Epidermal melanocyte (primary cell): ENCODE measurements around the gene SUSD4.
"Not testable (repeated sequence)": the region's sequence is repeated elsewhere in the genome, so short reads cannot be mapped to it uniquely, and the experiment has no call there.

Source experiments
- DNase-seq: peaks from one replicate; pipeline ENCODE4 v3.0.0; 2011; ENCODE audit warnings: low spot score; ENCODE audit not compliant: insufficient read length

SUSD4 gene

DNA sequence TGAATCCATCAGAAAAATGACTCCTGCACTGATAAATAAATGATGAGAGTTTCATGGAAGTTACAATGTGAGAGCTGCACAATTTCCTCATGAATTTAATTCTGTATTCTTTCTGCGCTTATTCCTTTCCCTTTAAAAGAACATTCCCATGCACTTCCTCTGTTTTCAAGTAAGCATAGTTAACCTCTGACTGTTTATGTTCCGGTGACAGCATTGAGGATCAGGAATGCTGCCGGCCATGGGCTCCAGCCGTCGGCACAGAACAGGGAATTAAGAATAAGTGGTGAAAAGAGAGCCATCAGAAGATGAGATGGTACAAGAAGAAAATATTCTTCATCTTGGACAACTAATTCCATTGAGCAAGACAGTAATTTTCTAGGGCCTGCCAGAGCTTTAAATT is 65.3 kb downstream of the SUSD4 start:
- no peak for DNase-seq

DNA sequence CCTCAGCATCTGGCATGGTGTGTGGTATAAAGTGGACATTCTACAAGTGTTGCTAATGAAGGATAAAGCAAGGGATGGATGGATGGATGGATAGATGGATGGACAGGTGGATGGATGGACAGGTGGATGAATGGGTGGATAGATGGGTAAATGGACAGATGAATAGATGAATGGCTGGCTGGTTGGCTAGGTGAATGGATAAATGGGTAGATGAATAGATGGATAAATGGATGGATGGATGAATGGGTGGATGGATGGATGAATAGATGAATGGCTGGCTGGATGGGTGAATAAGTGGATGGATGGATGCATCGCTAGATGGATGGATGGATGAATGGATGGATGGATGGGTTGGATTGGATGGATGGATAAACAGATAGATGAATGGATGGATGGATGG is 66.2 kb downstream of the SUSD4 start:
- no peak for DNase-seq

DNA sequence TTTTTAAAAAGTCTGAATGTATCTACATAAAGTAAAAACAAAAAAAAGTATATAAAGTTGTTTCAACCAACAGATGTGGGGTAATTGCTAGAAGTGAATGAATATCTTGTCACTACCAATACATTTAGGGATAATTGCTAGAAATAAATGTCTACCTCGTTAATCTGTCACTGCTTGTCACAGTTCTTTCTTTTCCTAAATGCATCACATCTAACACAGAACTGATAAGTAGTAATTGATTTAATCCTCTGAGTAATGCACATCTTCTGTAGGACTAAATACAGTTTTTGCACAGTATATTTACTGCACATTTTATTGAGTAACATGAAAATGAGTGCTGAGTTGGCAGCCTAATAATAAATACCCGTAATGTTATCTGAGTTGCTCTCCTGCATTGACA is 72.2 kb downstream of the SUSD4 start:
- no peak for DNase-seq

DNA sequence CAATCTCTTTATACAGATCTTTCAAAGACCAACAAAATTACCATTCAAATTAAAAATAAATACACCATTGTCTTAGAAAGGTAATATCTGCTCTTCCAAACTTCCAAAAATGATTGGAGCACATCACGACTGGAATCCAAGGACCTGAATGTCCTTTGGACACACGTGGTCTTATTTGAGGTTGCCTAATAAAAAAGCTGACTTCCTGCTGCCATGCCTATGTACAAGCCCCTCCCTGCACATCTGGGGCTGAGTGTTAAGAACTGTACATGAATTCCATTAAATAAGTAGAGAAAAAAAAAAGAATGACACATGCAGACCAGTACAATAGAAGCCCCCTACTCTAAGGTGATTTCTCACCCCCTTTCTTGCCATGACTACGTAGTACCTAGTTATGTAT is 73.6 kb downstream of the SUSD4 start:
- DNase-seq = no peak

DNA sequence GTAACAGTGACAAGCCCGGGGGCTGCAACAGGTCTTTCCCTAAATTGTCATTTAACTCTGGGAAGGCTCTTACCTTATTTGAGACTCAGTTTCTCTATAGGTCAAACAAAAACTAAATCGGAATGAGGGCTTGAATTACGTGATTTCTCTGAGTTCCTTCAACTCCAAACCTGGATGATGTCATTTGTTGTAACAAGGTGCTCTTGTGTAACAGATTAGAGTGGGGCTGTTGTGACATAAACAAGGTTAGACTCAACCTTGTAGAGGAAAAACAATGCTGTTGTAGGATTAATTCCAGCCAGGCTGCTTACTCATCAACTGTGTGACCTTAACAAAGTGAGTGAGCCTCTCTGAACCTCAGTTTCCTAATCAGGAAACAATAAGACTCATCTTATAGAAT is 74.4 kb downstream of the SUSD4 start:
- no peak for DNase-seq

DNA sequence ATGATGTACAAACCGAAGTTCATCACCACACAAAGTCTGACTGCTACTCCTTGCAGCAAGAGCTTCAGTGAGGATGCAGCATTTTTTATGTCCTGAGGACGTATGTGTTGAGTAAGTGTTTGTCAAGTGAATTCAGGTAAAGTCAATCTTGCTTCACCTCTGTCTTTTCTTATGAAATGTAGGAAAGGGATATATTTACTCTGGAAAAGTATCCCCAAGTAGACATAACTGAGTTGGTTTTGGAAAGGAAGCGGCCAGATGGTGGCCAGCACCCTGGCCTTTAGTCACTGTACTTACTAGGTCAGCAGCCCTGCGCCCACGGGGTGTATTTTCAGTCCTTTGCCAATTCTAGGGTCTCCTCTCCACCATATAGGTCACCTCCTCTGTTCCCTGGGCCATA is 75.2 kb downstream of the SUSD4 start:
- no peak for DNase-seq

DNA sequence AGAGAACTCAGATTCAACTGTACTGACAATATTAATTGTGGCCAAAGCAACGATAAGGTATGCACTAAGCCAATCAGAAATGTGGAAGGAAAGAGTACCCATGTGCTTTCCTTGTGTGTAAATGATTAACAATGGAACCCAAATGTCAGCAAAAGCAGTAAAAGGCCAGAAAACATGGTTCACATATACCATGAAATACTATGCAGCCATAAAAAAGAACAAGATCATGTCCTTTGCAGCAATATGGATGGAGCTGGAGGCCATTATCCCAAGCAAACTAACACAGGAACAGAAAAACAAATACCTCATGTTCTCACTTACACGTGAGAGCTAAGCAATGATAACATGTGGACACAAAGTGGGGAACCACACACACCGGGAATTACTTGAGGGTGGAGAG is 78.5 kb downstream of the SUSD4 start:
- no peak for DNase-seq

DNA sequence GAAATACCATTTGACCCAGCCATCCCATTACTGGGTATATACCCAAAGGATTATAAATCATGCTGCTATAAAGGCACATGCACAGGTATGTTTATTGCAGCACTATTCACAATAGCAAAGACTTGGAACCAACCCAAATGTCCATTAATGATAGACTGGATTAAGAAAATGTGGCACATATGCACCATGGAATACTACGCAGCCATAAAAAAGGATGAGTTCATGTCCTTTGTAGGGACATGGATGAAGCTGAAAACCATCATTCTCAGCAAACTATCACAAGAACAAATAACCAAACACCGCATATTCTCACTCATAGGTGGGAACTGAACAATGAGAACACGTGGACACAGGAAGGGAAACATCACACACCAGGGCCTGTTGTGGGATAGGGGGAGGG is 80.3 kb downstream of the SUSD4 start:
- not testable (repeated sequence) for DNase-seq

DNA sequence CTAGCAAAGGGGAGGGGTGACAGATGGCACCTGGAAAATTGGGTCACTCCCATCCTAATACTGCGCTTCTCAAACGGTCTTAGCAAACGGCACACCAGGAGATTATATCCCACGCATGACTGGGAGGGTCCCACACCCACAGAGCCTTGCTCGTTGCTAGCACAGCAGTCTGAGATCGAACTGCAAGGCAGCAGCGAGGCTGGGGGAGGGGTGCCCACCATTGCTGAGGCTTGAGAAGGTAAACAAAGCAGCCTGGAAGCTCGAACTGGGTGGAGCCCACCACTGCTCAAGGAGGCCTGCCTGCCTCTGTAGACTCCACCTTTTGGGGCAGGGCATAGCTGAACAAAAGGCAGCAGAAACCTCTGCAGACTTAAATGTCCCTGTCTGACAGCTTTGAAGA is 85.7 kb downstream of the SUSD4 start:
- not testable (repeated sequence) for DNase-seq

DNA sequence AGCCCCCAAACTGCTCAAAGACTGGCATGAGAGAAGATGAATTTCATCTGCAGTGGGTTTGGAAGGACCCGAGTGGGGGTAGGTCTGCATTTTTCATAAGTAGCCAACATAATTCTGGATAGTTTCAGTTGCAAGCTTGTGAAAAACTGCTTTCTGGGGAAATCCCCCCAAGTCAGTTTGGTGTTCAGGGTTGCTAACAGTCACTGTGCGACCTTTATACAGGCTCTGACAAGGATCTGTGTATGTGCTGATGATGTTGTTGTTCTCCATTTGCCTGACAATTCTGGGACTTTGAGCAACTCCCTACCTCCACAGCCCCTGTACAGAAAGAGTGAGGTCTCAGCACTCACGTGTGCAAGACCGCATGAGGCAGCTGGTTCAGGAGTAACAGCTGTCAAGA is 87.9 kb downstream of the SUSD4 start:
- no peak for DNase-seq

DNA sequence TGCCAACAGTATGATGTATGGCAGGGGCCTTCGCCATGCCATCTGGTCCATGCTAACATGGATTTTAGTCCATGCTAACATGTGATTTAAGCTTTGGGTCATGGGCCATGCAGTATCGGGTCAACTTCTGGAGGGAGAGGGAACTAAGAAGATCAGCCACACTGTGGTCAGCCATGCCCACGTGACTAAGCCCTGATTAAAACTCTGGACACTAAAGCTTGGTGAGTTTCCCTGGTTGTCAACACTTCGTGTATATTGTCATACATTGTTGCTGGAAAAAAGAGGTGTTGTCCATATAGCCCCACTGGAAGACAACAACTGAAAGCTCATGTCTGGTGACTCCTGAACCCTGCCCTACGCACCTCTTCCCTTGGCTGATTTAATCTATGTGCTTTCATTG is 90.5 kb downstream of the SUSD4 start:
- no peak for DNase-seq

DNA sequence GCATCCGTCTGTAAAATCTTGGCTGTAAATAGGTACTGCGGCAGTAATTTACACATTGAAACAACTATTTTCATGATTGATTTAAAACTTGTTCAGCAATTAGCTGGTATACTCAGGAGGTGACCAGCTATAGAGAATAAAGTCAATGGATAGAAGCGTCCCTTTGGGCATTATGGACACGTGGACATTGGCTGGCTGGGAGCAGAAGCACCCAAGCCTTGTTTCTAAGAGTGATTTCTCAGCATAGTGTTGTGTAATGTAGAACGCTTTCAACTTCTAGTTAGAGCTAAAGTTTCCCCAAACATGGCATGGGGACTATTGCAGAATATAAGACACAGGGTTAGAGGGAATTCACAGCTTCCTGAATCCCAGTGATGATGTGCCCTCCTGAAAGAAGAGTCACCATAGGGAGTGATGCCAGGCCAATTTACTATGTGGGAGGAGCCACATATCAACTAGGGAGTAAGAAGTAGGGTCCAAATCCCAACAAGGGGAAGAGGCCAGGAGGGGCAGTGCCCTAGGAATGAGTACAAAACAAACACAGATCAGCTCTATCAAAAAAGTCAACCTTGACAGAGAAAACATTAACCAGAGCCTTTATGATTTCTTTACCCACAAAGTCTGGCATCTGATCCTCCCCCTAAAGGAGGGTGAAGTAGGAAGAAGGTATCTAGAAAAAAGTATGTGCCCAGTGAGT is 92.7 kb downstream of the SUSD4 start:
- DNase-seq = no peak

DNA sequence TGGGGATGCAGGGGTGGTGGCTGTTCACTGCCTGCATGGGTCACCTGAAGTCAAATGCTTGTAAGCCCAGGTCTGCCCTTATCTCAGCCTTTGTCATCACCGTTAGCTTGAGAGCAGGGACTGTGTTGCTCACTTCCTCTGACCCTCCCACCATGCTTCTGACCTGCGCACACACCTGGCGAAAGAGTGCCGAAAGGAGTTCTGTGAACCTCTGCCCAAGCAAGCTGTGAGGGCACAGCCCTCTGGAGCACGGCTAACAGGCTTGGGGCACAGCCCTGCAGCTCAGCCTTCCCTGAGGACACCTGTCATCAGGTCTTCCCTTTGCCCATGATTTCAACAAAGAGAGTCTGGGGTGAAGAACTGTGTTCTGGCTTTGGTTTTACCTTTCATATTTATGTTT is 93.8 kb downstream of the SUSD4 start:
- no peak for DNase-seq

DNA sequence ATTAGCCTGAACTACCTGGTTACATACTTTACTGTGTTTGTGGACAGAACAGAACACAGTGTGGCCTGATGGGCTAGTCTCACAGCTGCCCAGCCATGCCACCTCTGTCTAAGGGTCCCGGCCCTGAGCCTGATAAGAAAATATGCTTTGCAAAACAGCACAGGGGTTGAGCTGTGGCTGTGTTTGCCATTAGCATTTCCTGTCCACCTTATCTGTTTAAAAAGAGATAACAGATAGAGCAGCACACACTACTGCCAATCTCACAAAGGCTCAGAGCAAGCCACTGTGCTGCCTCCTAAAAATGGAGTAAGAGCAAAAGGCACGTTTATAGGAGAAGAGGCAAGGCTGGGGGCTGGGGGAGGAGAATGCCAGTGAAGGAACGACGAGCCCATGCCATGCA is 95.0 kb downstream of the SUSD4 start:
- no peak for DNase-seq

DNA sequence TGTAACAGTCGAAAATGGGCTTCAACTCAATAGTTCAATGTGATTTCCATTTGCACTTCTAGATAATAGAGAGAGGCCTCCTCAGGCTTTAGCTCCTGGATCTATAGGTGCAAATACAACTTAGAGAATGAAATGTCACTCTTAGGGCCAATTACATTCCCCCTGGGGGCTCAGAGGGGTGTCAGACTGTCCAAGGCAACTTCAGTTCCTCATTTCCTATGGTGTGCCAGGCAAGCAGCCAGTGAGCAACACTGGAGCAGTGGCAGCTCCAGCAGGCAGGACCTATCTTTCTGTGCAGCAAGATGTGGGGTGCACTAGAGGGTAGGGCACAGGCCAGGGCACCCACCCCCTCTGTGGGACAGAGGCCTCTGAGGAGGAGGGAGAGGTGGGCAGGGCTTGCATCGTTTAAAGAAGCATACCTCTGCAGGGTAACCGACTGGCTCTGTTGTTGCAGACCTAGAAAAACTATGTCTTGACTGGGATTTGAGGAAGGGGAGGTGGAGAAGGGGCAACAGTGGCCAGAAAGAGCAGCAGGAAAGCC is 97.3 kb downstream of the SUSD4 start:
- DNase-seq = no peak

DNA sequence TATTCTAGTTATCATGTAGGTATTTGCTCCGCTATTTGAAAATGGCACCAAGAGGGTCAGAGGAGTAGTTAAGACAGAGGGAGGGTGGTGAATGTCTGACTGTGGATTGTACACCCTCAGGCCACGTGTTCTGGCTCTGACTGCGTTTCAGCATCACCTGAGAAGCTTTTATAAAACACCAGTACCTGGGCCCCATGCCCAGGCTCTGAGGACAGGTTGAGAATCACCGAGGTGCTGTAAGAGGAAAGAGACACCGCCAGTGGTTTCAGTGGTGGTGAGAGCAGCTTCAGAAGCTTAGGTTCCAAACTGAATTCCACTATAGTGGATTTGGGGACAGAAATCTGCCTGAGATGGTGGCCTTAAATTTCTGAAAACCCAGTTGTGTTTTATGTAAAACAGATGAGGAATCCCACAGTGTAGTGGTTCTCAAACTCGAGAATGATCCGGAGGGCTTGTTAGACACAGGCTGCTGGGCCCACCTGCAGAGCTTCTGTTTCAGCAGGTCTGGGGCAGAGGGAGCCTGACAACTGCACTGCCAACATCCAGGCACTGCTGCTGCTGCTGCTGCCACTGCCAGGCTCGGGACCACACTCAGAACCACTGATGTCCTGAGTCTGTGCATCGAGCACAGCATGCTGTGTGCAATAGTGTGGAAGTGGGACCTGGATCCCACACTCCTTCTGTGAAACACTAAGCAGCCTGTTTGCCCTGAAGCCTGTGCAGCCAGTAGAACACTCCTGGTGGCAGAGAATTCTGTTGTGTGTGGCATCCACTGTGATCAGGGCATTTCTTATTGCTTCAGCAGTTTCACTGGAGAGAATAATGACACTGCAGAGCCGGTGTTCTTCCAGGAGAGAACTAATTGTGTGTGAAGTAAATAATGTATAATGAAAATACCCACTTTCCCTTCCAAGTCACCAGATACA is 98.7 kb downstream of the SUSD4 start:
- DNase-seq = no peak

DNA sequence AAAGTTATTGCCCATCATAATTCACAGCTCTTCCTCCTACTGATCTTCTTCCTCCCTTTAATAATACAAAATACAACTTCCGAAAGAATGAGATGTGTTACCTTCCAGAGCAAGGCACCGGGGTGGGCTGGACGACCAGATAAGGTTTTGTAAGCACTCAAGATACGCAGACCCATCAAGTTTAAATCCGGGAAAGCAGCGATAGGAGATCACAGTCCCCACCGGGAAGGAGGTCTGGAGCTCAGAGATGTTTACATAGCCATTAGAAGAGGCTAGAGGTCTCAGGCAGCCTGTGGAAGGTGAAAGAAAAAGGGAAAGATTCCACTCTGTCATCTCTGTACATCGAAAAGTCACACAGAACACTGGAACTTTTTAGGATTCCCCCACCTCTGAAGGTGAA is 99.4 kb downstream of the SUSD4 start:
- DNase-seq = no peak

DNA sequence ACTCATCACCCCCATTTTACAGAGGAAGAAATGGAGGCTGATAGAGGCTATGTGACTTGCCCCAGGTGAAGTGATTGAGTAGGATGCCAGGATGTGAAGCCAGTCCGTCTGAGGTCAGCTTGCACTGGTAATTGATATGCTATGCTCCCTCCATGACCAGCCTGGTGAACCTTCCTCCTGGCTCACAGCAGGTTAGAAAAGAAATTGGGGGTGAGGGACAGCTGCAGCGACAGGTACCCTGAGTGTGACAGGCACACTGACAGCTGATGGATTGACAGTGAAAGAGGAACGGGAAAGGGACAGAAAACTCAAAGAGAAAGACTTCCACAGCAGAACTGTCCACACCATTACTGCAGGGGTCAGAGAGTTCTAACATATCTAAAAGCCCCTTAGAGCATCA is 102.1 kb downstream of the SUSD4 start:
- no peak for DNase-seq

DNA sequence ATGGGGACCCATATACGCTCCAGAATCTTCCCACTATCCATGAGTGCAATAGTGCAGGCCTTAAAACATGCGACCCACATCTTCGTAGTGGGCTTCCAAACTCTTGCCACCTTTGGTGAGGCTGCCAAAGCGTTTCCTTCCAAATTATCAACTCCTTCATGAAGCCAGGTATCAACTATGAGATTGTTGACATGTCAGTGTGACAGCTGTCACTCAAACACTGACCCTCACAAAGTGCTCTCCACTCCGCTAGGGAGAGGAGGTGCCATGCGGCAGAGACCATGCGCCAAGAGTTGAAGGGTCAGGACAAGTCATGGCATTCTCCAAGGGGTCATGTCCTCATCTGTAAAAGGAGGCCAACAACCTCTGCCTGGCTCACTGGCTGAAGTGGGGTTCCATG is 103.3 kb downstream of the SUSD4 start:
- DNase-seq = no peak

DNA sequence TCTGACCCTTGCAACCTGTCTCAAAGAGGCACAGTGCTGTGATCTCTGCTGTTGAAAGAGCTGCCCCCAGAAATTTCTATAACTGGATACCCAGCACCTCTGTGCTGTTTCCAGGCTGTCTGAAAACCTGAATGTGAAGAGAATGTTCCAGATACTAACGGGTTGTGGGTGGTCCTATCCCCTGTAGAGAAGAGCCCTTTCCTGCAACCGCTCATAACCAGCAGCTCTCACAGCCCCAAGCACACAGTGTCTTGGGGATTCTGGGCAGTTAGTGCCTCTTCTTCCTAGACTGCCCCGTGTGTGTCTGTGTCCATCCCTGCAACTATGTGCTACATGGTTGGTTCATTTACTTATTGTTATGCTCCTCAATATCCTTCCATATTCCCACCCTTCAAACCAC is 104.5 kb downstream of the SUSD4 start:
- DNase-seq = no peak

DNA sequence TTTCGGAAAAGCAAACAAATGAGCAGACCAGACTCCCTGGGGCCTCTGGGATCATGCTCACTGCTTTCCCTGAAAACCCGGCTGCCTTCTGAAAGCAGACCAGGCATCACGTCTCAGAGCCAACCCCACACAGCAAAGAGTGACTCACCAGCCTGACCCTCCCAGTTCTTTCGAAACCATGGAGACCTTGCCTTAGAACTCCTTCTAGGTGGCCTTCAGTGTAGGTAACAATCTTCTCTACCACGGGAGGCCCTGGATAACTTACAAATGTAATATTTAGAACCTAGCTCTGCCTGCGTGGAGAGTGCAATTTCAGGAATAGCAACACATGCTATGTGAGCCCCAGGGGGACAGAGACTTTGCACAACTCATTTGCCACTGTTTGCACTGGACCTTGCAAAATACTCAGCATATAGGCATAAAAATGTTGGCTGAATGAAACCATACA is 105.2 kb downstream of the SUSD4 start:
- no peak for DNase-seq

DNA sequence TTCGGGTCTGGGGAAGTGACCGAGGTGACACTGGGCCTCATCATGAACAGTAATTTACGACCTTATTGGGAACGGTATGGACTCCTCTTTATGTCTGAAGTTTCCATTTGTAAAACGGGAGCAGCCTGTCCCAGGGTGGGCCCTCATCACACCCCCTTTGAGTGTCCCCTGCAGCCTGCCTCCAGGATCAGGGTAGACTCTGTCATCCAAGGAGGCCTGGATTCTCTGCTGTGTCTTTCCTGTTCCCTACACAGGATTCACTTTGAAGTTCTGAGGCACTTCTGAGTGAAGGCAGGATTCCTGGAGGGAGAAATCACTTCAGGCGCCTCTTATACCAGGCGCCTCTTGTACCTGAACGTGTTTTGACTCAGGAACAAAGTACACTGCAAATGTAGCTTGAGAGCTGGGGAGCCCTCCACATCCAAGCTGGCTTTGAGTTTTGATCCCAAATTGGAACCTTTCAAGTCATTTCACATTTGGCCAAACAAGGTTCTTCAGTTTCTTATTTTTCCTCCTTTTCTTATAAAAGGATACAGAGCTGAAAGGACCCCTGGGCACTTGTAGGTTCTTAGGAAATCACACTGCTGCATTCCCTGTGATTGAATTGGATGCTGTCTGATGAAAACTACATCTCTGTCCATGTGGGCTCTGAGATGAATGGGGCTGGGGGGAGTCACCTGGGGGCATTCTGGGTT is 106.0 kb downstream of the SUSD4 start:
- DNase-seq = no peak
